ENCODE results near the gene STUM.

GRCh38 chr1:226510453-226510852, 38.1 kb upstream of the STUM start:
- TF ChIP-seq CTCF (conservative IDR thresholded peaks at IDR 0.05 in 1 of 2, IDR thresholded peaks at IDR 0.05 in 1 of 2; ENCODE audit: extremely low read depth in 1 of 2, insufficient read depth in 1 of 2, low read depth in 1 of 2, low read length in 2 of 2) = no peak
- no peak for TF ChIP-seq EZH2 (IDR thresholded peaks at IDR 0.05; ENCODE audit: borderline replicate concordance, low read length)
